NOMO-1 (cell line): ENCODE measurements around the gene DGUOK.

Experiments used
- DNase-seq, 2 experiments: peaks; one replicate each; lab custom pipeline; 2025; ENCODE audit not compliant: unreplicated experiment in 2 of 2; lab: John Stamatoyannopoulos, UW

The DGUOK gene

DNA sequence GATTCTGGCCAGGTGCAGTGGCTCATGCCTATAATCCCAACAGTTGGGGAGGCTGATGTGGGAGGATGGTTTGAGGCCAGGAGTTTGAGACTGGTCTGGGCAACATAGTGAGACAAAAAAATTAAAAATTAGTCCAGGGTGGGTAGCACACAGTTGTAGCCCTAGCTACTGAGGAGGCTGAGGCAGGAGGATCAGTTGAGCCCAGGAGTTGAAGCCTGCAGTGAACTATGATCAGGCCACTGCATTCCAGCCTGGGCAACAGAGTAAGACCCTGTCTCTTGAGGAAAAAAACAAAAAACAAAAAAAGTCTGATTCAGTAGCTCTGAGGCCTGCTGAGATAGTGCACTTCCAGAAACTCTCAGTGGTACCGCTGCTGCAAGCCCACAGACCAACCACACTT, 50.1 kb downstream of the DGUOK start:
- no peak for DNase-seq

GRCh38 chr2:73977466-73977865, 50.8 kb downstream of the DGUOK start:
- no peak for DNase-seq

DNA sequence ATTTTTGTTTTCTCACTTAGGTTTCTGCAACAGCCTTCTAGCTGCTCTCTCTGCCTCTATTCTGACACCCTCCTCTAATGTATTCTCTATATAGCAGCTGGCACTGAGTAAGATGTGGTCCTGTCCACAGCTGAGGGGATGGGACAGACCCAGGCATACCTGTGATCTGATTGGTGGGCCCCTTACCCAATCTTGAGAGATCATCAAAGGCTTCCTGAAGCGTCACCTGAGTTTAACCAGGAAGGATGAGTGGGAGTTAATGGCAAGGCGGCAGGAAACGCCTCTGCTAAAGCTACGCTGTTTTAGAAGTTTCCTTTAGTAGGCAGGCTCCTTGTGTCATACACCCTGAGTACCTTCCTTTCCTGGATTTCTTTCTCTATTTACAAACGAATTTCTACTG, 52.3 kb downstream of the DGUOK start:
- no peak for DNase-seq

- DNase-seq, result peak in 1 of 2 experiments; percentile 37
Observed at GRCh38 chr2:73979686-73980085, 53.0 kb downstream of the DGUOK start.

DNA sequence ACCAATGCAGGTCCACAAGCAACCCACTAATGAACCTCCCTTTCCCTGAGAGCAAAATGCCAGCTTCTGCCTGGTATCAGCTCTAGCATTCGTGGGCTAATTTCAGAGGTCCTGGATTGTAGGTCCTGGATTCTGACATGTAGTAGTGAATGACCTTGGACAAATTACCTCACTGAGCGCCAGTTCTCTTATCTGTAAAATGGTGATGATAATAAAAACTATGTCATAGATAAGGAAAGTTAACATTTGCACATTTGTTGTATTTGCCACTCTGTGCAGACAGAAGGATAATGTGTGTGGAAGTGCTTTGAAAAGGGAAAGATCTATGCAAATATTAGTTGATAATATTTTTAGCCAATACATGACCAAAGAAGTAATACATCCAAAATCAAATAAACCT, 53.9 kb downstream of the DGUOK start:
- DNase-seq, result no peak

GRCh38 chr2:73981081-73982001, 54.7 kb downstream of the DGUOK start:
- peak; percentile 59 to 64 for DNase-seq

DNA sequence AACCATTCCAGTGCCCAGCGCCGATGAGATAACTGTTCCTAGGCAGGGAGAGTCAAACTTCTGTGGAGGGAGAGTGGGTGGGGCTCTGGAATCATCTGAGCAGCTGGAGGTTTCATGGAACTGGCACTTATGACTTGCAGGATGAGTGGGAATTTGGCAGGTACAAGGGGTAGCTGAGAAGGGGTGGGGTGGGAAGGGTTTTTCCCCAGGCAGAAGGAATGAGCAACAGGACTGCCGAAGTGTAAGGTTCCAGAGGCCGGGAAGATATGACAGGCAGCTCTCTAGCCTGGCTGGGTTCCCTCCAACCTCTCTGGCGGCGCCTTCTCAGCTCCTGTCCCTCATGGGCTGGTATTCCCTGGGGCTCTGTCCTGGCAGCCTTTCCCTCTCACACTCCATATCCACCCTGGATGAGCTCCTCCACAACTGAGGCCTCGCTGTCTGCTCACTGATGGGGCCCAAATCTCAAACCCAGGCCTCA, 55.5 kb downstream of the DGUOK start:
- DNase-seq, result no peak

DNA sequence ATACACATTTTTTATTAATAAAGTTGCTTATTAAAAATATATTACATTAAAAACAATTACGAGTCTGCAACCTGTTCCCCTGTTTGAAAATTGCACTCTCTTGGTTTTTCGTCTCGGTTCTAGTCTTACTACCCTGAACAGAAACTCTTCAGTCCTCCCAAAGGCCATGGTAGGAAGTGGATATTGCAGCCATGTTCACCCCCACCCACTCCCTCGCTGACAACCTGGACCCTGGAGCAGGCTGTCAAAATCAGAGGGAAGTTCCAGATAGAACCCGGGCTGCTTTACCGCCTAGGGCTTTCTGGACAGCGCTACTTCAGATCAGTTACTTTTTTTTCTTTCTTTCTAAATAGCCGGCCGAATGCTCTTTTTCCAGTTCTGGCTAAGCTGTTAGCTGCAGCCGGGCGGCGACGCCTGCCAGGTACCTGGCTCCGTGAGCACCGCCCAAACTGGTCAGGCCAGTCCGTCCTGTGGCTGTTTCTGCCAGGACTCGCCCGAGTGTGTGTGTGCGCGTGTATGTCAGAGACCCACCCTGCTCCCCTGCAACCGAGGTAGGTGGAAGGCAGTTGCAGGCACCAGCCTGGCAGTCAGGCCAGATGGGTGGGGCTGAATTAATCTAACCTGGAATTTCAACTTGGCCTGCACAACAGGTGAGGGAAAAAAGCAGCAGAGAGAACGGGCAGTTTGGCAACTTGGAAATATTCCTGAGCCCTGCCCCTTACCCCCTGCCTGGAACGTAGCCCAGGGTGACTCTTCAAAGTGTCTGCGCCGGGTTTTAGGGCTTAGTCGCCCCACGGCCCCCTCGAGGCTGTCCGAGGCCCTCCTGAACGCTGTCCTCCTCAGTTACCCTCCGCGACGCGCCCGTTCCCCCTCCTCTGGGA, 56.9 kb downstream of the DGUOK start:
- peak; percentile 17 to 22 for DNase-seq

GRCh38 chr2:73984203-73984921, 57.7 kb downstream of the DGUOK start, which contains the start of gene TET3:
TSS of gene TET3 (plus strand) at chr2:73984910. CDS start at chr2:73986404, 1,494 bp downstream.
- peak in 1 of 2 experiments; percentile 56 for DNase-seq

GRCh38 chr2:73984922-73985307, 58.2 kb downstream of the DGUOK start:
- peak in 1 of 2 experiments; percentile 36 for DNase-seq

DNA sequence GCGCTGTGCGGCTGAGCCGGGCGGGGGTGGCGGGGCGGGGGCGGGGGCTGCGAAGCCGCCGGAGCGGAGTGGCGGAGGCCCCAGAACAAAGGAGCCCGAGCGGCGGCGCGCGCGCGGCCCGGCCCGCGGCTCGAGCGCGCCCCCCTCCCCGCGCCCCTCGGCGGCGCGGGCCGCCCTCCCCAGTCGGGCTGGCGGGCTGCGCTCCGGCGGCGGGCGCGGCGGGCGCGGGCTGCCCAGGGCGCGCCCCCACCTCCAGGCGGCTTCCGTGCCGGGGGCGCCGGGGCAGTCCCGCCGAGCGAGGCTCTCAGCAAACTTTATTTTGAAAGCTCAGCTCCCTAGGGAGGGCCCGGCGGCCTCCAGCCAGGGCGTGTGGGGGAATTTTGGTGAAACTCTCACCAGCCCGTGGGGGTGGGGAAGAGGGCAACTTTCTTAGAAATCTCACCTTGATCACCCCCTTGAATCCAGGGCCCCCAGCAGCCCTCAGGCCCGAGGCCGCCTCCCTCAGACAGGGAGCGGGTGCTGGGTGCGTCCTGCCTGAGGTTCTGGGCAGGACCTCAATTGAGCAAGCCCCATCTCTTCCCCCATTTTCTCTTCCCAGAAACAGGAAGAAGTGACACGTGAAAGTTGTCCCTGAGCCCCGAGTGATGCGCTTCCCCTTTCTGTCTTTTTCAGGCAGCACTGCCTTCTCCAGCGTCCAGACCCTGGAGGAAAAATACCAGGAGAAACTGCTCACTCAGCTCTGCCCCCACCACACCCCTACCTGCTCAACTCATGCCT, 58.8 kb downstream of the DGUOK start:
- DNase-seq, result peak; percentile 64 to 71

- no peak for DNase-seq
Observed at GRCh38 chr2:73986085-73986681, 59.5 kb downstream of the DGUOK start.

DNA sequence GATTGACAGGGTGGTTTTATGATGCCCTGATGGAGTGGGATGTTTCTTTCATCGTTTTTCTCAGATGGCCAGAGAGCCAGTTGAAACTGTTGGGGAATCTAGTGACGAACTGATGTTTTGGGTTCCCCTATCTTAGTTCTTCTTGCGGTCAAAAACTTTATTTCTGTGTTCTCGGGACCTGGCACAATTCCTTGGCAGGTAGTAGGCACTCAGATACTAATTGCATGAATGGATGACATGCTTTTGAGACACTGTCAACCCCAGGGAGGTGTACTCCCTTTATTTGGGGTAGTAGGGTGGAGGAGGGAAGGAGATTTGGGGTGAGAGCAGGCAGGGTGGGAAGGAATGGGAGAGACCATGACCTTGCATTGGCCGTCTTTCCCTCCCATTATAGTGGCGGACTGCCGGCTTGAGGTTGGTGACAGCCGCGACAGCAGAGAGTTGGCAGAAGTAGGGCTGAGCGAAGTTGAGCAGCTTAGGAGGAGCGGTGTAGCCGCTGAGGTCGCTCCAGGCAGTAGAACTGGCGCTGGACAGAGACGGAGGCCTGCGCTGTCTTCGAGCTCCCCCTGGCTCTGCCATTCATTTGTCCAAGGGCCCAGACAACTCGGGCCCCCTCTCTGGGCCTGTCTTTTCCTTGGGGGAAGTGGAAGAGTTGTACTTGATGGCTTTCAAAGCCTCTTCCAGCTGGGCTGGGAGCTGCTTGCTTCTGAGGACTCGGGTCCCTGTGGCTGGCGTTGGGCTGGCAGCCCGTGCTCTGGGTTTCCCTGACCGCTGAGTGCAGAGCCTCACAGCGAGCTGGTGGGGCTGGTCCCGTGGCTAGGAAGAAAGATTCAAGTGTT, 60.6 kb downstream of the DGUOK start:
- DNase-seq, result peak; percentile 45 to 63

DNA sequence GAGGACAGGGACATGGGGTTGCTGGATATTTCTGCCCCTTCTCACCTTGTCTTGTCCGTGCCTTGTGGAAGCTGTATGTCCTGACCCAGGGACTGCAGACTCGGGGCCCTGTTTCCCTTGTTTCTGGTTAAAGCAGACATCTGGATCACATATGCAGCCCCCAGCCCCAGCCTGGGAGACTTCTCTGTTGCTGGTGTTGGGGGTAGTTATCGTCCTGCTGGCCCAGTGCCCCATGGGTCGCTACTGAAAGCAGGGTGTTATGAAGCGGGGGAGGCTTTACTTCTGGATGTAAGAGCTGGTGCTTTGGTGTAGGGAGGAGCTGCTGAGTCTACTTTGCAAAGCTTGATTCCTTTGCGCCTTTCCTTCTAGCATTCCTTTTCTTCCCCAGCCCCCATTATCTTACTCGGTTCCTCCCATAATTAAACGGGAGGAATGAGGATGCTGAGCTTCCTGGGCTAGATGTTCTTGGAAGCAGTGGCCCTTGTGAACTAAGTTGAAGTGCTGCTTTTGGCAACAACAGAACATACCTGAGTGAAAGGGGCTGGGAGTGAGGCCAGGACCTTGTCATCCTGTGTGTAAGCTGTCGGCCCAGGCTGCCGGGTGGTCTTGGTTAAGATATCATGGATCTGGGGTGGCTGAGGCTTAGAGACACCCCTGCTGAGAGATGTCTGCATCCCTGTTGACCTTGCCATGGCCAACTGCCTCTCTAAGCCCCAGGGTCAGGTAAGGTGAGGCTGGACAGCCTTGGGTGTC, 61.4 kb downstream of the DGUOK start:
- DNase-seq, result no peak

DNA sequence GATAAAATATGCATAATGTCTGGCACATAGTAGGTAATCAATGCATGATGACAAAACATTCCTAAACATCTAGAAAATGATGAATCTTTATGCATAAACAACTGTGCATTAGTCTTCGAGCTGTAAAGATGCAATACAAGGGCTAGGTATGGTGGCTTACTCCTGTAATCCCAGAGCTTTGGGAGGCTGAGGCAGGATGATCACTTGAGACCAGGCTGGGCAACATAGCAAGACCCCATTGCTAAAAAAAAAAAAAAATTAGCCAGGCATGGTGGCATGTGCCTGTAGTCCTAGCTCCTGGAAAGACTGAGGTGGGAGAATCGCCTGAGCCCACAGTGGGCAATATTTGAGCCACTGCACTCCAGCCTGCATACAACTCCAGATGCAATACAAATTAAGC, 63.3 kb downstream of the DGUOK start:
- DNase-seq, result no peak

- DNase-seq, result no peak
Observed at GRCh38 chr2:73990531-73990930, 63.9 kb downstream of the DGUOK start.

DNA sequence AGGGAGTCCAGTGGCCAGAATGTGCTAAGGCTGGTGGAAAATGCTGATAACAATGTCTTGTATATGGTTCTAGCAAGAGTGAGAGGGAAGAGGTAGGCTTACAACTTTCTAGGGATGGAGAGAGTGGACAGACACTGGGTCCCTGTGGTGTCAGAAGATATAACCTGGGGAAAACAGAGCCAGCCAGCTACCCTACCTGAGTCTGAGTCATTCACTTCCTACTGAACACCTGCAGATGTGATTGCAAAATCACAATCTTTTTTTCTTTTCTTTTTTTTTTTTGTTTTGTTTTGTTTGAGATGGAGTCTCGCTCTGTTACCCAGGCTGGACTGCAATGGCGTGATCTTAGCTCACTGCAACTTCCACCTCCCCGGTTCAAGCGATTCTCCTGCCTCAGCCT, 65.4 kb downstream of the DGUOK start:
- DNase-seq, result no peak

- no peak for DNase-seq
Observed at GRCh38 chr2:73993376-73993775, 66.7 kb downstream of the DGUOK start.
